Hepatocyte (in vitro differentiated cells): ENCODE results near the gene THSD7B. TPM values are rescaled to one million over a fixed set of nuclear protein-coding genes. Genes with fewer than 3 reads are reported as not detected.

Experiments used
- DNase-seq: peaks from one replicate; pipeline ENCODE4 v3.0.0-alpha.2; 2016; ENCODE audit warnings: low spot score
- H2AFZ ChIP-seq: fragments of 200-600 bp; sonication (generic); 2 replicates; pipeline ENCODE4 v1.6.0; 2016; ENCODE audit warnings: antibody characterized with exemption, mild to moderate bottlenecking
- H3K27ac ChIP-seq: fragments of 200-600 bp; sonication (generic); 2 replicates; pipeline ENCODE4 v1.5.1; 2016; ENCODE audit warnings: mild to moderate bottlenecking
- H3K27me3 ChIP-seq: fragments of 200-600 bp; sonication (generic); 2 replicates; pipeline ENCODE4 v1.6.1; 2016
- H3K36me3 ChIP-seq: fragments of 200-600 bp; sonication (generic); replicated peaks from 2 replicates; pipeline ENCODE4 v1.5.1; 2016; ENCODE audit warnings: low read depth; ENCODE audit not compliant: insufficient read depth
- H3K4me1 ChIP-seq: fragments of 200-600 bp; sonication (generic); 2 replicates; pipeline ENCODE4 v1.5.1; 2016; ENCODE audit warnings: mild to moderate bottlenecking, moderate library complexity; ENCODE audit not compliant: insufficient read depth
- H3K4me2 ChIP-seq: fragments of 200-600 bp; sonication (generic); 2 replicates; pipeline ENCODE4 v1.6.0; 2016
- H3K4me3 ChIP-seq: fragments of 200-600 bp; sonication (generic); 2 replicates; pipeline ENCODE4 v1.5.1; 2016; ENCODE audit warnings: mild to moderate bottlenecking
- H3K79me2 ChIP-seq: fragments of 200-600 bp; sonication (generic); 2 replicates; pipeline ENCODE4 v1.6.0; 2017; ENCODE audit warnings: mild to moderate bottlenecking
- H3K9me2 ChIP-seq: fragments of 200-600 bp; sonication (generic); replicated peaks from 2 replicates; pipeline ENCODE4 v1.6.0; 2017; ENCODE audit warnings: mild to moderate bottlenecking; ENCODE audit not compliant: insufficient read depth
- H3K9me3 ChIP-seq: fragments of 200-600 bp; sonication (generic); 2 replicates; pipeline ENCODE4 v1.5.1; 2016; ENCODE audit warnings: low read depth, mild to moderate bottlenecking
- H4K20me1 ChIP-seq: fragments of 200-600 bp; sonication (generic); 2 replicates; pipeline ENCODE4 v1.6.0; 2016; ENCODE audit warnings: mild to moderate bottlenecking; ENCODE audit not compliant: insufficient read depth, poor library complexity, severe bottlenecking
- EZH2 ChIP-seq: fragments of 200-600 bp; sonication (generic); IDR thresholded peaks from 2 replicates; pipeline ENCODE4 v1.6.1; 2016; ENCODE audit warnings: antibody characterized with exemption, mild to moderate bottlenecking, borderline replicate concordance
- EZH2phosphoT487 ChIP-seq: fragments of 200-600 bp; sonication (generic); IDR thresholded peaks from one replicate; pipeline ENCODE4 v1.6.1; 2018; ENCODE audit warnings: antibody characterized with exemption, mild to moderate bottlenecking, low read depth, moderate library complexity; ENCODE audit not compliant: unreplicated experiment, severe bottlenecking
- WGBS: methylation state at CpG from one replicate; pipeline ENCODE4 v1.1.6; 2016; ENCODE audit warnings: low lambda C conversion rate; ENCODE audit errors: missing lambda C conversion rate; 5-methylcytosine and 5-hydroxymethylcytosine counted together
- polyA plus RNA-seq: library from polyadenylated mRNA; unstranded; fragments of >200 nt; fragmentation: Nextera tagmentation; extraction: Ambion mirVana; gene quantifications from 2 replicates; pipeline ENCODE4 v1.2.1, GENCODE V29; 2016
- total RNA-seq: library from RNA; depleted of rRNA; stranded (reverse); fragments of >200 nt; gene quantifications from 2 replicates; pipeline ENCODE4 v1.2.3, GENCODE V29; 2014
- TF ChIP-seq, protein P1 (sequence below): fragments of 200-600 bp; sonication (generic); IDR thresholded peaks from 2 replicates; pipeline ENCODE4 v1.5.1; 2016; ENCODE audit warnings: antibody characterized with exemption, mild to moderate bottlenecking; ENCODE audit not compliant: poor library complexity

The THSD7B gene
- total and polyA plus RNA-seq, 2 experiments from 2014 or later = 0.48 to 5.7 TPM

DNA sequence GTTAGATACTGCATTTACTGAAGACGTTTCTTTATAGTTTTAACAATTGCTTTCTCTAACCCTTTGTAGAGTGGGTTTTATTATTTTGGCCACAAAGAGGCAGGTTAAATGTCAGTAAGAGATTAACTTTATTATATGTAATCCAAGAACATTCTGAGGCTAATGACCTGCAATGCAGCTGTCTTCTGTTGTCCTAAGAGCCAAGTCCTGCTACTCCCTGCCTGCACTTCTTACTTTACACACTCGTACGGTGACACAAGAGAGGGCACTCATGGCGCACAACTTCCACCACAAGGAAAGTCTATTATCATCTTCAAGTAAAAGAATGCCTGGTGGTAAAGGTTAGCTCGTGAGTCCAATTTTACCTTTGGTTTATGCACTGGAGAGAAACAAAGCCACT is 727.9 kb downstream of the THSD7B start:
- Histone ChIP-seq H4K20me1 (no peaks in the 10 kb centered on the region), H3K4me3 (no peak overlapping the region), H3K9me2 (no peaks in the 10 kb centered on the region), H2AFZ (no peak overlapping the region), H3K27ac (no peak overlapping the region), H3K4me1 (no peaks in the 10 kb centered on the region), H3K27me3 (no peaks in the 10 kb centered on the region), H3K9me3 (no peaks in the 10 kb centered on the region), H3K36me3 (no peaks in the 10 kb centered on the region), H3K79me2 (no peaks in the 10 kb centered on the region), H3K4me2 (peak overlapping the region; percentile 42)
- WGBS = 64% methylated on average over 5 of the region's 5 CpGs
- TF ChIP-seq EZH2 (no peak), EZH2phosphoT487 (no peak)
- TF ChIP-seq, protein P1, sequence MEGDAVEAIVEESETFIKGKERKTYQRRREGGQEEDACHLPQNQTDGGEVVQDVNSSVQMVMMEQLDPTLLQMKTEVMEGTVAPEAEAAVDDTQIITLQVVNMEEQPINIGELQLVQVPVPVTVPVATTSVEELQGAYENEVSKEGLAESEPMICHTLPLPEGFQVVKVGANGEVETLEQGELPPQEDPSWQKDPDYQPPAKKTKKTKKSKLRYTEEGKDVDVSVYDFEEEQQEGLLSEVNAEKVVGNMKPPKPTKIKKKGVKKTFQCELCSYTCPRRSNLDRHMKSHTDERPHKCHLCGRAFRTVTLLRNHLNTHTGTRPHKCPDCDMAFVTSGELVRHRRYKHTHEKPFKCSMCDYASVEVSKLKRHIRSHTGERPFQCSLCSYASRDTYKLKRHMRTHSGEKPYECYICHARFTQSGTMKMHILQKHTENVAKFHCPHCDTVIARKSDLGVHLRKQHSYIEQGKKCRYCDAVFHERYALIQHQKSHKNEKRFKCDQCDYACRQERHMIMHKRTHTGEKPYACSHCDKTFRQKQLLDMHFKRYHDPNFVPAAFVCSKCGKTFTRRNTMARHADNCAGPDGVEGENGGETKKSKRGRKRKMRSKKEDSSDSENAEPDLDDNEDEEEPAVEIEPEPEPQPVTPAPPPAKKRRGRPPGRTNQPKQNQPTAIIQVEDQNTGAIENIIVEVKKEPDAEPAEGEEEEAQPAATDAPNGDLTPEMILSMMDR = no peak
- no peak for DNase-seq

DNA sequence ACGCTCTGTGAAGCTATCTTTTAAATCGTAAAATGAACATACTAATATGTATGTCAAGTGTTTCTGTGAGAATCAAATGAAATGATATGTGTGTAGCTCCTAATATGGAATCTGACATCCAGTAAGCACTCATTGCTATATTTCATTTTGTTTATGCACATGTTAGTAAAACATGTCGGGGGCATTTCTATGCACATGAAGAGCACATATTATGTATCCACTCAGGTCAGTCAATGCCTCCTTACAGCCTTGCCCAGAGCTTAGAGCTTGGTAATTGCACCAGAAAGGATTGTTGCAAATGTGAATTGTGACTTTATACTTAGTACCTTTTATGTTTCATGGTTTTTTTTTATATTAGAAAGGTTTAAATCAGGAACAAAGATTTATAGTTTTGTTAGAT is 735.3 kb downstream of the THSD7B start:
- no peaks in the 10 kb centered on the region for H3K27me3 ChIP-seq
- DNase-seq = no peak
- H3K9me2 ChIP-seq = no peaks in the 10 kb centered on the region
- H3K36me3 ChIP-seq = no peaks in the 10 kb centered on the region
- no peak overlapping the region for H3K4me2 ChIP-seq
- H3K4me3 ChIP-seq = no peak overlapping the region
- TF ChIP-seq, protein P1 = no peak
- TF ChIP-seq EZH2 = no peak
- TF ChIP-seq EZH2phosphoT487 = no peak
- no peaks in the 10 kb centered on the region for H3K4me1 ChIP-seq
- no peaks in the 10 kb centered on the region for H3K79me2 ChIP-seq
- H3K9me3 ChIP-seq = no peaks in the 10 kb centered on the region
- no peak overlapping the region for H3K27ac ChIP-seq
- no peak overlapping the region for H2AFZ ChIP-seq
- no peaks in the 10 kb centered on the region for H4K20me1 ChIP-seq
- WGBS = 84% methylated on average over 3 of the region's 3 CpGs

DNA sequence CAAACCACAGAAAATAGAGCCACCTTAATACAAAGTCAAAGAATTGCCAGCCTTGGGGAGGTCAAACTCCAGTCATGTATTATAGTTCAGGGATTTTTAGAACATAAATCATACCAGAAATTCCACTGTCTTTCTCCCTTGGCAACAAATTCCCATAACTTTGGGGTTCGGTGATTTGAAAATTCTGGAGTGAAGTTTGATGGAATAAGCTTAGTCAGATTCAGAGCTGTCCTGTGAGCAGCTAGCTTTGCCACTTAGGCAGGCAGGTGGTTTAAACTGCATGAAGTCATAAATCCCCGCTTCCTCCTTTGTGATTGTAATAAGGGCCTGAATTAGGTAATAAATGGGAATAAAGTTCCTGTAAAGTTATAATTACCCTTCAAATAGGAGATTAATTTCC is 741.9 kb downstream of the THSD7B start:
- Histone ChIP-seq H3K4me3 (no peak overlapping the region), H3K4me1 (peaks cover 19% of the 10 kb centered on the region), H3K27me3 (no peaks in the 10 kb centered on the region), H4K20me1 (no peaks in the 10 kb centered on the region), H3K79me2 (no peaks in the 10 kb centered on the region), H3K9me2 (no peaks in the 10 kb centered on the region), H3K27ac (no peak overlapping the region), H3K9me3 (no peaks in the 10 kb centered on the region), H3K4me2 (no peak overlapping the region), H3K36me3 (no peaks in the 10 kb centered on the region), H2AFZ (no peak overlapping the region)
- TF ChIP-seq, protein P1 = no peak
- TF ChIP-seq EZH2phosphoT487 (no peak), EZH2 (no peak)
- WGBS = 76% methylated on average over 2 of the region's 2 CpGs
- no peak for DNase-seq

DNA sequence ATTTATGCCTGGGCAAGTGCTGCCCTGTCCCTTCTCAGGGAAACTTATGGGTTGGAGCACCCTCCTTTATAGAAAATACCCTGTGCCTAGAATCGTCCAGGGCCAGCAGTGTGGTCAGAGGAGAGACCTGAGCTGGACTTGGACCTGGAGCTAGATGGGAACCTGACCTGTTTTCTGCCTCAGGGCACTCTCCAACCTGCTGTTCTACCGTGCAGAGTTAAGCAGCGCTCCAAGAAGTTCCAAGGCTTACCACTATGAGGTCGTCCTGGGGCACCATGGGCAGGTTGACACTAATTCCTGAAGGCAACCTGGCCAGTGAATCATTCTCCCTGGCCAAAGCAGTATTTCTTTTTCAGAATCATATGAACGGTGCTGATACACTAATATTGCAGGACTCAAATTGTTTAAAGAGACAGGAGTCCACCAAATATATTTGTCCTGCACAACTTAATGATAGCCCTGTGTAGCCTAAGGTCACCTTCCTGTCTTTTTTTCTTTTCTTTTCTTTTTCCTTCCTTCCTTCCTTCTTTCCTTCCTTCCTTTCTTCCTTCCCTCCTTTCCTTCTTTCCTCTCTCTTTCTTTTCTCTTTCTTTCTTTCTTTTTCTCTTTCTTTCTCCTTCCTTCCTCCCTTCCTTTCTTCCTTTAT is 743.5 kb downstream of the THSD7B start:
- H4K20me1 ChIP-seq = no peaks in the 10 kb centered on the region
- H3K9me3 ChIP-seq = no peaks in the 10 kb centered on the region
- no peaks in the 10 kb centered on the region for H3K9me2 ChIP-seq
- no peaks in the 10 kb centered on the region for H3K79me2 ChIP-seq
- no peaks in the 10 kb centered on the region for H3K27me3 ChIP-seq
- peaks cover 19% of the 10 kb centered on the region for H3K4me1 ChIP-seq
- TF ChIP-seq, protein P1 = no peak
- no peak for TF ChIP-seq EZH2
- no peak for TF ChIP-seq EZH2phosphoT487
- H3K36me3 ChIP-seq = no peaks in the 10 kb centered on the region
- no peak overlapping the region for H3K4me2 ChIP-seq
- H3K4me3 ChIP-seq = no peak overlapping the region
- no peak overlapping the region for H3K27ac ChIP-seq
- H2AFZ ChIP-seq = no peak overlapping the region
- 74% methylated on average over 5 of the region's 5 CpGs for WGBS
- DNase-seq = no peak
